Measurements from ENCODE around the gene NMUR1. TPM values are rescaled to one million over a fixed set of nuclear protein-coding genes. Genes with fewer than 3 reads are reported as not detected.
"Not testable (repeated sequence)": the region's sequence is repeated elsewhere in the genome, so short reads cannot be mapped to it uniquely, and the experiment has no call there.

Gene NMUR1
- total RNA-seq, result 1.8 TPM

GRCh38 chr2:231530099-231531011 lies at the start of gene NMUR1:
Gene NMUR1 (minus strand): TSS chr2:231530445. CDS start chr2:231530361, 84 bp downstream.
- Histone ChIP-seq H3K4me1 (ENCODE audit: insufficient read depth, low read length) (peaks cover 38% of the 10 kb centered on the region), H3K9me3 (ENCODE audit: low read depth, low read length) (no peaks in the 10 kb centered on the region), H3K4me3 (ENCODE audit: low read length) (peak within 1 kb of the TSS; percentile 33), H3K27me3 (ENCODE audit: insufficient read depth, low read length) (peaks cover 9% of the 10 kb centered on the region)

GRCh38 chr2:231579560-231579959 lies 49.3 kb upstream of the NMUR1 start:
- Histone ChIP-seq H3K27me3 (ENCODE audit: insufficient read depth, low read length) (no peaks in the 10 kb centered on the region), H3K9me3 (ENCODE audit: low read depth, low read length) (no peaks in the 10 kb centered on the region), H3K4me3 (ENCODE audit: low read length) (no peak overlapping the region), H3K4me1 (ENCODE audit: insufficient read depth, low read length) (no peaks in the 10 kb centered on the region)

- not testable (repeated sequence) for H3K9me3 ChIP-seq (ENCODE audit: low read depth, low read length); H3K4me3 ChIP-seq (ENCODE audit: low read length); H3K27me3 ChIP-seq (ENCODE audit: insufficient read depth, low read length); H3K4me1 ChIP-seq (ENCODE audit: insufficient read depth, low read length)
Measured at GRCh38 chr2:231578655-231579054, 48.4 kb upstream of the NMUR1 start.

- no peaks in the 10 kb centered on the region for H3K4me1 ChIP-seq (ENCODE audit: insufficient read depth, low read length)
- no peaks in the 10 kb centered on the region for H3K27me3 ChIP-seq (ENCODE audit: insufficient read depth, low read length)
- no peaks in the 10 kb centered on the region for H3K9me3 ChIP-seq (ENCODE audit: low read depth, low read length)
Measured at GRCh38 chr2:231576465-231576864, 46.2 kb upstream of the NMUR1 start.

GRCh38 chr2:231575612-231576256 lies 45.5 kb upstream of the NMUR1 start:
- no peaks in the 10 kb centered on the region for H3K9me3 ChIP-seq (ENCODE audit: low read depth, low read length)
- no peak overlapping the region for H3K4me3 ChIP-seq (ENCODE audit: low read length)
- no peaks in the 10 kb centered on the region for H3K27me3 ChIP-seq (ENCODE audit: insufficient read depth, low read length)
- no peaks in the 10 kb centered on the region for H3K4me1 ChIP-seq (ENCODE audit: insufficient read depth, low read length)

More at GRCh38 chr2:231576465-231576864, 46.2 kb upstream of the NMUR1 start:
- H3K4me3 ChIP-seq (ENCODE audit: low read length), result no peak overlapping the region

GRCh38 chr2:231573698-231574421 lies 43.6 kb upstream of the NMUR1 start:
- Histone ChIP-seq H3K4me3 (ENCODE audit: low read length) (no peak overlapping the region), H3K27me3 (ENCODE audit: insufficient read depth, low read length) (no peaks in the 10 kb centered on the region), H3K4me1 (ENCODE audit: insufficient read depth, low read length) (no peaks in the 10 kb centered on the region), H3K9me3 (ENCODE audit: low read depth, low read length) (no peaks in the 10 kb centered on the region)

- Histone ChIP-seq H3K27me3 (ENCODE audit: insufficient read depth, low read length) (no peaks in the 10 kb centered on the region), H3K4me3 (ENCODE audit: low read length) (no peak overlapping the region), H3K9me3 (ENCODE audit: low read depth, low read length) (no peaks in the 10 kb centered on the region), H3K4me1 (ENCODE audit: insufficient read depth, low read length) (no peaks in the 10 kb centered on the region)
Measured at GRCh38 chr2:231573096-231573495, 42.9 kb upstream of the NMUR1 start.

GRCh38 chr2:231571661-231572191 lies 41.5 kb upstream of the NMUR1 start:
- Histone ChIP-seq H3K4me1 (ENCODE audit: insufficient read depth, low read length) (no peaks in the 10 kb centered on the region), H3K9me3 (ENCODE audit: low read depth, low read length) (no peaks in the 10 kb centered on the region), H3K27me3 (ENCODE audit: insufficient read depth, low read length) (no peaks in the 10 kb centered on the region), H3K4me3 (ENCODE audit: low read length) (no peak overlapping the region)

- not testable (repeated sequence) for H3K9me3 ChIP-seq (ENCODE audit: low read depth, low read length); H3K27me3 ChIP-seq (ENCODE audit: insufficient read depth, low read length); H3K4me3 ChIP-seq (ENCODE audit: low read length); H3K4me1 ChIP-seq (ENCODE audit: insufficient read depth, low read length)
Measured at GRCh38 chr2:231570915-231571314, 40.7 kb upstream of the NMUR1 start.

- Histone ChIP-seq H3K4me1 (ENCODE audit: insufficient read depth, low read length) (no peaks in the 10 kb centered on the region), H3K4me3 (ENCODE audit: low read length) (no peak overlapping the region), H3K9me3 (ENCODE audit: low read depth, low read length) (no peaks in the 10 kb centered on the region), H3K27me3 (ENCODE audit: insufficient read depth, low read length) (no peaks in the 10 kb centered on the region)
Measured at GRCh38 chr2:231568785-231569435, 38.7 kb upstream of the NMUR1 start.

- H3K27me3 ChIP-seq (ENCODE audit: insufficient read depth, low read length), result no peaks in the 10 kb centered on the region
- no peaks in the 10 kb centered on the region for H3K9me3 ChIP-seq (ENCODE audit: low read depth, low read length)
- no peak overlapping the region for H3K4me3 ChIP-seq (ENCODE audit: low read length)
- H3K4me1 ChIP-seq (ENCODE audit: insufficient read depth, low read length), result no peaks in the 10 kb centered on the region
Measured at GRCh38 chr2:231568098-231568784, 38.0 kb upstream of the NMUR1 start.

- Histone ChIP-seq H3K4me1 (ENCODE audit: insufficient read depth, low read length) (no peaks in the 10 kb centered on the region), H3K9me3 (ENCODE audit: low read depth, low read length) (no peaks in the 10 kb centered on the region), H3K4me3 (ENCODE audit: low read length) (no peak overlapping the region), H3K27me3 (ENCODE audit: insufficient read depth, low read length) (no peaks in the 10 kb centered on the region)
Measured at GRCh38 chr2:231567159-231567558, 36.9 kb upstream of the NMUR1 start.

- Histone ChIP-seq H3K4me3 (ENCODE audit: low read length) (no peak overlapping the region), H3K9me3 (ENCODE audit: low read depth, low read length) (no peaks in the 10 kb centered on the region), H3K27me3 (ENCODE audit: insufficient read depth, low read length) (no peaks in the 10 kb centered on the region), H3K4me1 (ENCODE audit: insufficient read depth, low read length) (no peaks in the 10 kb centered on the region)
Measured at GRCh38 chr2:231565887-231566594, 35.8 kb upstream of the NMUR1 start.
